LNCaP clone FGC (cell line): ENCODE measurements around the gene C8A.

ENCODE experiments used
- DNase-seq: peaks from one replicate; pipeline ENCODE4 v3.0.0-alpha.2; 2011; ENCODE audit warnings: low read depth
- H3K4me3 ChIP-seq: 2 replicates; pipeline ENCODE4 v1.5.1; 2011; ENCODE audit warnings: mild to moderate bottlenecking, low read depth, low read length, control low read depth
- CTCF ChIP-seq: IDR thresholded peaks from 2 replicates; pipeline ENCODE4 v1.5.1; 2012; ENCODE audit warnings: mild to moderate bottlenecking; ENCODE audit not compliant: control insufficient read depth, insufficient read depth; ENCODE audit errors: extremely low read depth

Gene C8A

GRCh38 chr1:56898005-56898373 lies 43.4 kb downstream of the C8A start:
- TF ChIP-seq CTCF, result no peak
- no peak for DNase-seq
- no peak overlapping the region for H3K4me3 ChIP-seq

- TF ChIP-seq CTCF, result no peak
Observed at GRCh38 chr1:56898879-56899278, 44.3 kb downstream of the C8A start.

GRCh38 chr1:56901716-56902115 lies 47.1 kb downstream of the C8A start:
- no peak for TF ChIP-seq CTCF
- no peak for DNase-seq

More at GRCh38 chr1:56898879-56899278, 44.3 kb downstream of the C8A start:
- H3K4me3 ChIP-seq, result no peak overlapping the region
- DNase-seq, result no peak

GRCh38 chr1:56903778-56904177 lies 49.2 kb downstream of the C8A start:
- no peak for TF ChIP-seq CTCF
- DNase-seq, result no peak
- no peak overlapping the region for H3K4me3 ChIP-seq

More at GRCh38 chr1:56901716-56902115, 47.1 kb downstream of the C8A start:
- H3K4me3 ChIP-seq, result no peak overlapping the region

- no peak overlapping the region for H3K4me3 ChIP-seq
- TF ChIP-seq CTCF, result no peak
- DNase-seq, result no peak
Observed at GRCh38 chr1:56904663-56905397, 50.2 kb downstream of the C8A start.

- DNase-seq, result no peak
- no peak overlapping the region for H3K4me3 ChIP-seq
- TF ChIP-seq CTCF, result no peak
Observed at GRCh38 chr1:56905667-56906066, 51.1 kb downstream of the C8A start.

GRCh38 chr1:56908619-56909221 lies 54.1 kb downstream of the C8A start:
- H3K4me3 ChIP-seq, result no peak overlapping the region
- TF ChIP-seq CTCF, result no peak
- DNase-seq, result no peak
